GM18867 (cell line): ENCODE results near the gene SLC13A2.

Experiments
- ATAC-seq: cut with Tn5 transposase; IDR thresholded peaks from one replicate; pipeline ENCODE4 v1.9.1; 2021; ENCODE audit warnings: mild to moderate bottlenecking, moderate library complexity; ENCODE audit not compliant: unreplicated experiment

Gene SLC13A2

DNA sequence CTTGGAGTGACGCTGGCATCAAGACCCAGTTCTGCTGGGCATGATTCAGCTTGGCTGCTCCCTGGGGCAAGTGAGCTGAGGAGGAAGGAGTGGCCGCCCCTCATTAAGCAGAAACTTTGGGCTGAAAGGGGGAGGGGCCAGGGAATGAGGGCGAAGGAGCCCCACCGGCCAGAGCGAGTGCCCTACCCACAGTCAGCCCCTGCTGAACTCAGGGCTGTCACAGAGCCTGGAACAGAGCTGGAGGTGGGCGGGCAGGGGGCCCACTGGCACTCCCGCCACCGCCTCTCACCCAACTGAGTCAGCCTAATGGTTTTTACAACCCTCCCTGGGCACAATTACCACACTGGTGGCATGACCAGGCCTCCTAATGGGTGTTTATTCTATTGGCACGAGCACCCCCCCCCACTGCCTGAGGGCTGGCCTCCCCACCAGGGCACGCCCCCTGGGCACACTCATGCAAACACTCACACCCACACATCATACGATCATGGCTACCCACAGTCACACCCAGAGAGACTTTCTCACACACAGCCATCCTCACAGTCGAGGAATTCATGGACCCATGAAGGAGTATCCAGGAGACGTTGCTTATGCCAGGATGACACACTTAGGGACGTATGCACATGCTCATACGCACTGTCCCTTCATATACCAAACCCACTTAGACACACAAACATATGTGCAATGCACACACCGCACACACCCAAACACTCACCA lies 59.8 kb downstream of the SLC13A2 start:
- no peak for ATAC-seq

- no peak for ATAC-seq
Measured at GRCh38 chr17:28534740-28535375, 61.4 kb downstream of the SLC13A2 start.

- ATAC-seq, result no peak
Measured at GRCh38 chr17:28536532-28537218, 63.2 kb downstream of the SLC13A2 start.

GRCh38 chr17:28537219-28537610 lies 63.8 kb downstream of the SLC13A2 start:
- ATAC-seq, result no peak

DNA sequence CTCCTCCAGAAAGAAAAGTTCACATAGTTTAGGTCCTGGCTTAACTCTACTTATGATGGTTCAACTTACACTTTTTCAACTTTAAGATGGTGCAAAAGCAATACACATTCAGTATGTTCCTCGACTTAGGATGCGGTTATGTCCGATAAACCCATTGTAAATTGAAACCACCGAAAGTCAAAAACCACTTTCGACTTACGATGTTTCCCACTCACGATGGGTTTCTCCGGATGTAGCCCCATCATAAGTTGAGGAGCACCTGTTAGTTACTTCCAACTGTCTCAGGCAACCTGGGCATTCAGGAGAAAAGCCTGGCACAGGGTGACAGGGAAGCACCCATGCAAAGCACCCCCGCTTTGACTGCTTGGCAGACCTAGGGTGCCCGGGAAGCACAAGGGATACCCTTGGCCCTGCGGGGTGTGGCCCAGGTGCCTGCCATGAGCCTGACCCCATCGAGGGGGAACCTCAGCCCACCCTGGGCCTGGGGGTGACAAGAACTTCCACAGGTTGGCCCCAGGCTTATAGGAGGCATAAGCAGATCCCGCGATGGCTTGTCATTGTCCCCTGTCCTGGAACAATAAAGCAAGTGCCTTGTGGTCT lies 65.0 kb downstream of the SLC13A2 start:
- no peak for ATAC-seq

DNA sequence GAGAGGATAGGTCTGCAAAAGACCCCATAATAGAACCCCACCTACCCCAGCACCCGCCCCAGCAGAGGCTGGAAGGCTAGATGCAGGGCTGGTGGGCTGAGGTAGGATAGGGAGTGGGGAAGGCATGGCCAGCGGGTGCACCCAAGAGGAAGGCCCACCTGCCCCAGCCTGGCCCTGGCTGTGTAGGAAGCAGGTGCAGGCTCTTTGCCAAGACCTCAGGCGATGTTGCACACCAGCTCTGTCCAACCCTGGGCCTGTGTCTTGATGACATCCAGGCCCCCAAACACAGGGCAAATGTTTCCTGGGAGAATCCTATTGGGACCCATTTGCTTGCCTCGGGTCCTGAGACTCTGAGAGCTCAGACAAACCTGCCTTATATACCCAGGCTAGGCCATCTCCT lies 66.8 kb downstream of the SLC13A2 start:
- no peak for ATAC-seq

DNA sequence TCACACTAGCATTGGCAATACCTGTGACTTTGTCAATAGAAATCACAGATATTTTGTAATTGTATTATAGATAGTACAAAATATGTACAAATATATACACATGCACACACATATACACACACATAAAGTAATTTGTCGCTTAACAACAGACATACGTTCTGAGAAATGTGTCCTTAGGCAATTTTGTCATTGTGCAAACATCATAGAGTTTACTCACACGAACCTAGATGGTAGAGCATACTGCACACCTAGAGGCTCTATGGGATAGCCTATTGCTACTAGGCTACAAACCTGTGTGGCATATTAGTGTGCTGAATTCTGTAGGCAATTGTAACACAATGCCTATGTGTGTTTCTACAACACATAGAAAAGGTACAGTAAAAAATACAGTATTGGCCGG lies 68.0 kb downstream of the SLC13A2 start:
- no peak for ATAC-seq

- ATAC-seq, result no peak
Measured at GRCh38 chr17:28544402-28545140, 71.1 kb downstream of the SLC13A2 start.

GRCh38 chr17:28545141-28545503 lies 71.7 kb downstream of the SLC13A2 start:
- no peak for ATAC-seq

GRCh38 chr17:28545787-28546415 lies 72.5 kb downstream of the SLC13A2 start:
- ATAC-seq, result no peak

GRCh38 chr17:28547096-28547622 lies 73.7 kb downstream of the SLC13A2 start:
- ATAC-seq, result no peak
